Measurements from ENCODE around the gene SEL1L3.

The SEL1L3 gene

GRCh38 chr4:25729564-25729963 is 133.2 kb downstream of the SEL1L3 start:
- H3K27me3 Mint-ChIP-seq: peaks cover 2% of the 10 kb centered on the region
- H3K4me3 Mint-ChIP-seq: no peak overlapping the region
- H3K4me1 Mint-ChIP-seq (ENCODE audit: low read depth): peaks cover 5% of the 10 kb centered on the region
- no peak overlapping the region for H3K27ac Mint-ChIP-seq
- intact Hi-C loops (cut with micrococcal nuclease): no loop called here
- no peaks in the 10 kb centered on the region for H3K36me3 Mint-ChIP-seq (ENCODE audit: low read depth)
- H3K9me3 Mint-ChIP-seq: no peaks in the 10 kb centered on the region

DNA sequence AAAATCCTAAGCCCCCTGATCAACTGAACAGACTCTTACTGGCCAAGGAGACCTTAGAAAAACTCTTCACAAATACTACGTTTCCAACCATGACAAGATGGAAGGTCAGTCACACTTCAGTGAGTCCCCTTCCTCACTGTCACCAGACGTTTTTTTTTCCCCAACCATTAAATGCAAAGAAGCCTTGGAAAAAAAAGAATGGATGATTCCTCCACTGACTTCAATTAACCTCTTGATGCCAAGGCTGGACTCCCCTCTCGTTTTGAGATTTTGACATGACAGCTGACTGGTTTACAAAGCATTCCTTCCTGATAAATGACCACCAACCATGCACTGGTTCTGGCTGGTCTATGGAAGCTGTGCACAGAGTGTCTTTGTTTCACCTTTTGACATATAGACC is 133.9 kb downstream of the SEL1L3 start:
- Mint-ChIP-seq H3K4me3 (no peak overlapping the region), H3K27ac (no peak overlapping the region), H3K9me3 (no peaks in the 10 kb centered on the region), H3K36me3 (ENCODE audit: low read depth) (no peaks in the 10 kb centered on the region), H3K27me3 (peaks cover 2% of the 10 kb centered on the region), H3K4me1 (ENCODE audit: low read depth) (peaks cover 2% of the 10 kb centered on the region)
- intact Hi-C loops (cut with micrococcal nuclease): no loop called here

DNA sequence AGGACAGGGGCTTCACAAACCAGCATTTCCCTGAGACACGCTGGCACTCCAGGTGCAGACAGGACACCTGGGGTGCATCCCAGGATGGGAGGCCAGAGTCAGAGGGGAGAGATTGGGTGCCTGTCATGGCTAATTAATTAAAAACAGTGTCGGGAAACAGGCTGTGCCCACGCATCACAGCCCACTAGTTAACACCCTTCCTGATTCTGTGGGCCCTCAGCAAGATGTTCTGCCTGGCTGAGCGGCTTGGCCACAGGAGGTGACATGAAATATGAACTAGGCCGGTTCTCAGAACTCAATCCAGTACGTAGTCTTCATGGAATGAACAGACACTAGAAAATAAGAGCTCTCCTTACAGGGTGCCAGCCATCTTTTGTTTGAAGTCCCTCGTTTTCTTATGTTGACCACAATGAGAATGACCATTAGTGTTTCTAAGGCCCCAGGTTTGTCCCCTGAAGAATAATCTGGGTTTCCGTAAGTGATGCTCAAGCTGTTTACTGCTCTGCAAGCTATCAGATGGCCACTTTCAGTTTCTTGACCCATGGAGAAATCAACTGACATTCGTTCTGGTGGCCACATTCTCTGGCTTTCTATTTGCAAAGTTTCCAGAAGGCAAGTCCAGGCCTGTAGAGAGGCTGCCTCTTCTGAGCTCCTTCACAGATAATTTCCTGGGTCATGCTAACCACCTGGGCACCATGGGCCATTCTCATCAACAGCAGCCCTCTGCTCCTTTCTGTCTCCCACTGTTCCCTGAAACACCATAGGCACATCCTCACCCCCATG is 134.9 kb downstream of the SEL1L3 start:
- Mint-ChIP-seq H3K9me3 (no peaks in the 10 kb centered on the region), H3K4me3 (no peak overlapping the region), H3K27me3 (peaks cover 2% of the 10 kb centered on the region), H3K36me3 (ENCODE audit: low read depth) (no peaks in the 10 kb centered on the region), H3K27ac (no peak overlapping the region), H3K4me1 (ENCODE audit: low read depth) (no peaks in the 10 kb centered on the region)
- intact Hi-C loops (cut with micrococcal nuclease): no loop called here

DNA sequence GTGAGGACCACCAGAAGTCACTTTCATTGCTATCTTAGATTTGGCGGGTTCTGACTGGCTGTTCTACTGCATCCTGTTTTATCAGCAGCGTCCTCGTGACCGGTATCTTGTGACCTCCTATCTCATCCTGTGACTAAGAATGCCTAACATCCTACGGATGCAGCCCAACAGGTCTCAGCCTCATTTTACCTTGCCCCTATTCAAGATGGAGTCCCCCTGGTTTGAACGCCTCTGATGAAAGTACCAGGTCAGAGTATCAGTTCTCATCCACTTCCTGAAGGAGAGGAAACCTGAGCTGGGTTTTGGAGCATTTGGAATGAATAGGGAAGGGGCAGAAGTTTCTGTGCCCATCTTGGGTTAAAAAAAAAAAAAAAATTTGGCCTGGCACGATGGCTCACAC is 136.9 kb downstream of the SEL1L3 start:
- intact Hi-C loops (cut with micrococcal nuclease): no loop called here
- Mint-ChIP-seq H3K27me3 (no peaks in the 10 kb centered on the region), H3K9me3 (no peaks in the 10 kb centered on the region), H3K4me1 (ENCODE audit: low read depth) (no peaks in the 10 kb centered on the region), H3K4me3 (no peak overlapping the region), H3K36me3 (ENCODE audit: low read depth) (no peaks in the 10 kb centered on the region), H3K27ac (no peak overlapping the region)

- Mint-ChIP-seq H3K27me3 (no peaks in the 10 kb centered on the region), H3K4me3 (no peak overlapping the region), H3K36me3 (ENCODE audit: low read depth) (no peaks in the 10 kb centered on the region), H3K27ac (no peak overlapping the region), H3K4me1 (ENCODE audit: low read depth) (no peaks in the 10 kb centered on the region), H3K9me3 (no peaks in the 10 kb centered on the region)
- intact Hi-C loops (cut with micrococcal nuclease): no loop called here
Measured at GRCh38 chr4:25723409-25723808, 139.4 kb downstream of the SEL1L3 start.

DNA sequence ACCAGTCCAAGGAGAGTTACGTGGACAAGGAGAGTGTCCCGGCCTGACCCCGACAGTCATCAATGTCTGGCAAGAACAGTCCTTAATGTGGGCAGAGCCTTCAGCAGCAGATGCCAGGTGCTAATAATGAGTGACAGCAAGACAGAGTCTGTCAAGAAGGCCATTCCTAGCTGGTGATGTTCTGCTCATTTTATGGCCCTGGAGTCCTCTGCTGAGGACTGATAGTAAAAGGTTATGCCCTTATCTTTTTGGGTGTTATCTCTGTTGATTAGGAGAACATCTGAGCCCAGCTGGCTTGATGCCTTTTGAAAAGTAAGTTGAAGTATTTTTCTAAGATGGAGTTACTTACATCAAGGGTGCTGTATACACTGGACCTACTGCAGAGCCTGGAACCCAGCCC is 139.8 kb downstream of the SEL1L3 start:
- no peaks in the 10 kb centered on the region for H3K9me3 Mint-ChIP-seq
- H3K27me3 Mint-ChIP-seq: no peaks in the 10 kb centered on the region
- H3K36me3 Mint-ChIP-seq (ENCODE audit: low read depth): no peaks in the 10 kb centered on the region
- H3K27ac Mint-ChIP-seq: no peak overlapping the region
- H3K4me1 Mint-ChIP-seq (ENCODE audit: low read depth): no peaks in the 10 kb centered on the region
- no peak overlapping the region for H3K4me3 Mint-ChIP-seq
- intact Hi-C loops (cut with micrococcal nuclease): no loop called here

DNA sequence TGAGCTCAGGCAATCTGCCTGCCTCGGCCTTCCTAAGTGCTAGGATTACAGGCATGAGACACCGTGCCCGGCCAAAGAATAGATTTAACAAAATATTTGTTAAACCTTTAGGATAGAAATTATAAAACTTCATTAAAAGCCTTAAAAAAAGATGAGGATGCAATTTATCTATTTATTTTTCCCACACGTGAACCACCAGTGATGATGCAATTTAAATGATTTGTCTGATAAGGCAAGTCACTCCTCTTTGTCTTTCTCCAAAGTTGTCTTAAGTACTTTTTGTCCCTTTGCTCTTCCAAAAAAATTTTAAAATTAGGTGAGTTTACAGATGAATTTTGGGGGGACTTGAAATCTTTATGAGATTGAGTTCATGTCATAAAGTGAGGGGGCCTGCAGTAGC is 149.0 kb downstream of the SEL1L3 start:
- H3K36me3 Mint-ChIP-seq (ENCODE audit: low read depth): no peaks in the 10 kb centered on the region
- no peaks in the 10 kb centered on the region for H3K4me1 Mint-ChIP-seq (ENCODE audit: low read depth)

GRCh38 chr4:25712611-25713010 is 150.2 kb downstream of the SEL1L3 start:
- intact Hi-C loops (cut with micrococcal nuclease): no loop called here
- Mint-ChIP-seq H3K9me3 (peaks cover 9% of the 10 kb centered on the region), H3K27me3 (peaks cover 1% of the 10 kb centered on the region), H3K4me1 (ENCODE audit: low read depth) (no peaks in the 10 kb centered on the region), H3K36me3 (ENCODE audit: low read depth) (no peaks in the 10 kb centered on the region), H3K27ac (no peak overlapping the region), H3K4me3 (no peak overlapping the region)

More for the DNA sequence above, 149.0 kb downstream of the SEL1L3 start:
- Mint-ChIP-seq H3K4me3 (no peak overlapping the region), H3K27me3 (peaks cover 1% of the 10 kb centered on the region), H3K9me3 (peaks cover 9% of the 10 kb centered on the region), H3K27ac (no peak overlapping the region)
- intact Hi-C loops (cut with micrococcal nuclease): no loop called here

GRCh38 chr4:25710637-25711036 is 152.2 kb downstream of the SEL1L3 start:
- intact Hi-C loops (cut with micrococcal nuclease): no loop called here
- no peaks in the 10 kb centered on the region for H3K36me3 Mint-ChIP-seq (ENCODE audit: low read depth)
- H3K27me3 Mint-ChIP-seq: peaks cover 1% of the 10 kb centered on the region
- H3K27ac Mint-ChIP-seq: no peak overlapping the region
- H3K4me3 Mint-ChIP-seq: no peak overlapping the region
- peaks cover 9% of the 10 kb centered on the region for H3K9me3 Mint-ChIP-seq
- no peaks in the 10 kb centered on the region for H3K4me1 Mint-ChIP-seq (ENCODE audit: low read depth)

GRCh38 chr4:25704516-25704915 is 158.3 kb downstream of the SEL1L3 start:
- H3K4me3 Mint-ChIP-seq: no peak overlapping the region
- no peak overlapping the region for H3K27ac Mint-ChIP-seq
- intact Hi-C loops (cut with micrococcal nuclease): no loop called here
- H3K4me1 Mint-ChIP-seq (ENCODE audit: low read depth): no peaks in the 10 kb centered on the region
- H3K9me3 Mint-ChIP-seq: peaks cover 6% of the 10 kb centered on the region
- H3K27me3 Mint-ChIP-seq: no peaks in the 10 kb centered on the region
- no peaks in the 10 kb centered on the region for H3K36me3 Mint-ChIP-seq (ENCODE audit: low read depth)

DNA sequence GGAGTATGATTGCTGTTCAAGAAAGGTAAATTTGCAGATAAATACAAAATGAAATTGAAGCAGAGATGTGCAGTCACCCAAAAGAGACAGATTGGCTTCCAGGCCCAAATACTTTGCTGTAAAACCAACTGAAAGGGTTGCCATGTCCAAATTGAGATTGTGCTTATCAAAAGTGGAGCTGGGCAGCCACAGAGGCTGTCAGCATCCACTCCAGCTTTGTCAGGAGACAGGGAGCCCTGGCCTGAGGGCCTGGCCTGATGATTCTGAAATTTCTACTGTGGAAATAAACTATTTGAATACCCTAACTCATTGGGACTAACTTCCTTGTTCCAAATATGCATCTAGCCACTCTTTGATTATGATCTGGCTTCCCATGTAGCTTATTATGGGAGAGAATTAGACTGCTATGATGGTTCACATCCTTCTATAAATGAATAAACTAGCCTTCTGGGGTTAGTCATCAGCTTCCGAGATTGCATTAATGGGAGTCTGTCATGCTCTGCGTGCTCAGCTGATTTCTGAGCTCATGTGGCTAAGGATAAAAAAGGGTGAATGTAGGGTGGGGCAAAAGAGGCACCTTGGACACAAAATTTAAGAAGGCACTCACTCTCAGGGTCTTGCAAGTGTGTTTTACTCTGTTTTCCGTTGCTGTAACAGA is 158.9 kb downstream of the SEL1L3 start:
- intact Hi-C loops (cut with micrococcal nuclease): no loop called here
- H3K27me3 Mint-ChIP-seq: no peaks in the 10 kb centered on the region

DNA sequence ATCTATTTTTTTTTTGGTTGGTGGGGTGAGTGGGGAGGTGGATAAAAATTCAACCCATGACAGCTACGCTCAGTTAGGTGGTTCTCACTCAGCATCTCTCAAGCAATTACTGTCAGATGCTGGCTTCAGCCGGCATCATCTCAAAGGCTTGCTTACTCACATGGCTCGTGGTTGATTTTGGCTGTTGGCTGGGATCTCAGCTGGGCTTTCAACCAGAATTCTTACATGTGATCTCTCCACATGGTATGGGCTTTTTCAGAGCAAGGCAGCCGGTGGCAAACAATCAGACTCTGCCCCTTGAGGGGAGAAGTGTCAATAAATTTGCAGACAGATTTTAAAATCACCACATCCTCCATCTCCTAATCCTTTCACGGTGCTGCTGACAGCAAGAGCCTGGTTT is 159.9 kb downstream of the SEL1L3 start:
- H3K4me3 Mint-ChIP-seq: no peak overlapping the region
- no peak overlapping the region for H3K27ac Mint-ChIP-seq
- intact Hi-C loops (cut with micrococcal nuclease): no loop called here

More for the DNA sequence above, 158.9 kb downstream of the SEL1L3 start:
- H3K4me3 Mint-ChIP-seq: no peak overlapping the region
- H3K9me3 Mint-ChIP-seq: no peaks in the 10 kb centered on the region
- no peaks in the 10 kb centered on the region for H3K36me3 Mint-ChIP-seq (ENCODE audit: low read depth)
- H3K4me1 Mint-ChIP-seq (ENCODE audit: low read depth): no peaks in the 10 kb centered on the region
- no peak overlapping the region for H3K27ac Mint-ChIP-seq

GRCh38 chr4:25700661-25701060 is 162.1 kb downstream of the SEL1L3 start:
- no peaks in the 10 kb centered on the region for H3K36me3 Mint-ChIP-seq (ENCODE audit: low read depth)
- H3K4me1 Mint-ChIP-seq (ENCODE audit: low read depth): no peaks in the 10 kb centered on the region
- no peaks in the 10 kb centered on the region for H3K27me3 Mint-ChIP-seq
- H3K27ac Mint-ChIP-seq: no peak overlapping the region
- intact Hi-C loops (cut with micrococcal nuclease): no loop called here
- H3K4me3 Mint-ChIP-seq: no peak overlapping the region
- no peaks in the 10 kb centered on the region for H3K9me3 Mint-ChIP-seq

More for the DNA sequence above, 159.9 kb downstream of the SEL1L3 start:
- Mint-ChIP-seq H3K9me3 (no peaks in the 10 kb centered on the region), H3K36me3 (ENCODE audit: low read depth) (no peaks in the 10 kb centered on the region), H3K4me1 (ENCODE audit: low read depth) (no peaks in the 10 kb centered on the region), H3K27me3 (no peaks in the 10 kb centered on the region)

GRCh38 chr4:25697516-25697915 is 165.3 kb downstream of the SEL1L3 start:
- peaks cover 2% of the 10 kb centered on the region for H3K27me3 Mint-ChIP-seq
- no peaks in the 10 kb centered on the region for H3K36me3 Mint-ChIP-seq (ENCODE audit: low read depth)
- no peaks in the 10 kb centered on the region for H3K9me3 Mint-ChIP-seq
- H3K4me3 Mint-ChIP-seq: no peak overlapping the region
- no peaks in the 10 kb centered on the region for H3K4me1 Mint-ChIP-seq (ENCODE audit: low read depth)
- H3K27ac Mint-ChIP-seq: no peak overlapping the region
- intact Hi-C loops (cut with micrococcal nuclease): no loop called here
